ENCODE results near the gene SLC25A1. TPM values are rescaled to one million over a fixed set of nuclear protein-coding genes. Genes with fewer than 3 reads are reported as not detected.

Gene SLC25A1
- total RNA-seq, 2 donors from 2014 or later, result 111 to 119 TPM

GRCh38 chr22:19216579-19216978, 38.0 kb upstream of the SLC25A1 start:
- H3K27me3 Mint-ChIP-seq (ENCODE audit: insufficient read depth), result no peaks in the 10 kb centered on the region

GRCh38 chr22:19215360-19215759, 36.8 kb upstream of the SLC25A1 start:
- Mint-ChIP-seq H3K4me3 (no peak overlapping the region), H3K27me3 (ENCODE audit: insufficient read depth) (no peaks in the 10 kb centered on the region), H3K4me1 (peaks cover 6% of the 10 kb centered on the region), H3K36me3 (ENCODE audit: low read depth) (peaks cover 12% of the 10 kb centered on the region), H3K27ac (no peak overlapping the region), H3K9me3 (no peaks in the 10 kb centered on the region)
- DNase-seq, result no peak
- H3K4me3 ChIP-seq (ENCODE audit: low read length), result no peak overlapping the region
- WGBS, 2 experiments (ENCODE audit: insufficient coverage in 1 of 2, insufficient read length in 1 of 2), result 94 to 96% methylated on average over 13 to 14 of the region's 14 CpGs
- H3K27me3 ChIP-seq (ENCODE audit: control insufficient read depth, insufficient read depth, low read length, poor library complexity, severe bottlenecking), result no peaks in the 10 kb centered on the region
- no peak for TF ChIP-seq CTCF (conservative IDR thresholded peaks at IDR 0.05)
- no peaks in the 10 kb centered on the region for H3K9me3 ChIP-seq (ENCODE audit: control insufficient read depth, low read length)
- H3K9ac ChIP-seq (ENCODE audit: extremely low read depth, low read length, poor library complexity, severe bottlenecking), result no peak overlapping the region
- no peaks in the 10 kb centered on the region for H3K4me1 ChIP-seq (ENCODE audit: control insufficient read depth, insufficient read depth, low read length)
- peaks cover 3% of the 10 kb centered on the region for H3K36me3 ChIP-seq (ENCODE audit: control insufficient read depth, insufficient read depth, low read length)
- H3K27ac ChIP-seq (ENCODE audit: low read depth, low read length), result no peak overlapping the region

More at GRCh38 chr22:19216579-19216978, 38.0 kb upstream of the SLC25A1 start:
- H3K9me3 ChIP-seq (ENCODE audit: control insufficient read depth, low read length), result no peaks in the 10 kb centered on the region
- H3K4me1 ChIP-seq (ENCODE audit: control insufficient read depth, insufficient read depth, low read length), result no peaks in the 10 kb centered on the region
- H3K27me3 ChIP-seq (ENCODE audit: control insufficient read depth, insufficient read depth, low read length, poor library complexity, severe bottlenecking), result no peaks in the 10 kb centered on the region
- no peak overlapping the region for H3K4me3 Mint-ChIP-seq
- no peak overlapping the region for H3K27ac Mint-ChIP-seq
- H3K9me3 Mint-ChIP-seq, result no peaks in the 10 kb centered on the region
- H3K36me3 Mint-ChIP-seq (ENCODE audit: low read depth), result peaks cover 22% of the 10 kb centered on the region
- H3K9ac ChIP-seq (ENCODE audit: extremely low read depth, low read length, poor library complexity, severe bottlenecking), result no peak overlapping the region
- H3K4me1 Mint-ChIP-seq, result peaks cover 6% of the 10 kb centered on the region
- no peak for TF ChIP-seq CTCF (conservative IDR thresholded peaks at IDR 0.05)
- H3K36me3 ChIP-seq (ENCODE audit: control insufficient read depth, insufficient read depth, low read length), result peaks cover 3% of the 10 kb centered on the region
- no peak for DNase-seq
- no peak overlapping the region for H3K27ac ChIP-seq (ENCODE audit: low read depth, low read length)
- WGBS, 2 experiments (ENCODE audit: insufficient coverage in 1 of 2, insufficient read length in 1 of 2), result 92 to 100% methylated on average over 3 to 5 of the region's 5 CpGs
- no peak overlapping the region for H3K4me3 ChIP-seq (ENCODE audit: low read length)

GRCh38 chr22:19214078-19214473, 35.5 kb upstream of the SLC25A1 start:
- DNase-seq, result no peak
- 33 to 53% methylated on average over 1 to 4 of the region's 4 CpGs for WGBS, 2 experiments (ENCODE audit: insufficient coverage in 1 of 2, insufficient read length in 1 of 2)
- no peak overlapping the region for H3K27ac Mint-ChIP-seq
- no peaks in the 10 kb centered on the region for H3K27me3 ChIP-seq (ENCODE audit: control insufficient read depth, insufficient read depth, low read length, poor library complexity, severe bottlenecking)
- no peak overlapping the region for H3K4me3 Mint-ChIP-seq
- no peaks in the 10 kb centered on the region for H3K4me1 ChIP-seq (ENCODE audit: control insufficient read depth, insufficient read depth, low read length)
- H3K4me3 ChIP-seq (ENCODE audit: low read length), result no peak overlapping the region
- no peaks in the 10 kb centered on the region for H3K9me3 Mint-ChIP-seq
- H3K4me1 Mint-ChIP-seq, result peaks cover 6% of the 10 kb centered on the region
- no peak overlapping the region for H3K9ac ChIP-seq (ENCODE audit: extremely low read depth, low read length, poor library complexity, severe bottlenecking)
- H3K36me3 ChIP-seq (ENCODE audit: control insufficient read depth, insufficient read depth, low read length), result peaks cover 3% of the 10 kb centered on the region
- no peak for TF ChIP-seq CTCF (conservative IDR thresholded peaks at IDR 0.05)
- no peaks in the 10 kb centered on the region for H3K27me3 Mint-ChIP-seq (ENCODE audit: insufficient read depth)
- H3K36me3 Mint-ChIP-seq (ENCODE audit: low read depth), result peaks cover 14% of the 10 kb centered on the region
- H3K27ac ChIP-seq (ENCODE audit: low read depth, low read length), result no peak overlapping the region
- H3K9me3 ChIP-seq (ENCODE audit: control insufficient read depth, low read length), result no peaks in the 10 kb centered on the region
